Measurements from ENCODE around the gene RBL1.
"Not testable (repeated sequence)": the region's sequence is repeated elsewhere in the genome, so short reads cannot be mapped to it uniquely, and the experiment has no call there.

Gene RBL1

DNA sequence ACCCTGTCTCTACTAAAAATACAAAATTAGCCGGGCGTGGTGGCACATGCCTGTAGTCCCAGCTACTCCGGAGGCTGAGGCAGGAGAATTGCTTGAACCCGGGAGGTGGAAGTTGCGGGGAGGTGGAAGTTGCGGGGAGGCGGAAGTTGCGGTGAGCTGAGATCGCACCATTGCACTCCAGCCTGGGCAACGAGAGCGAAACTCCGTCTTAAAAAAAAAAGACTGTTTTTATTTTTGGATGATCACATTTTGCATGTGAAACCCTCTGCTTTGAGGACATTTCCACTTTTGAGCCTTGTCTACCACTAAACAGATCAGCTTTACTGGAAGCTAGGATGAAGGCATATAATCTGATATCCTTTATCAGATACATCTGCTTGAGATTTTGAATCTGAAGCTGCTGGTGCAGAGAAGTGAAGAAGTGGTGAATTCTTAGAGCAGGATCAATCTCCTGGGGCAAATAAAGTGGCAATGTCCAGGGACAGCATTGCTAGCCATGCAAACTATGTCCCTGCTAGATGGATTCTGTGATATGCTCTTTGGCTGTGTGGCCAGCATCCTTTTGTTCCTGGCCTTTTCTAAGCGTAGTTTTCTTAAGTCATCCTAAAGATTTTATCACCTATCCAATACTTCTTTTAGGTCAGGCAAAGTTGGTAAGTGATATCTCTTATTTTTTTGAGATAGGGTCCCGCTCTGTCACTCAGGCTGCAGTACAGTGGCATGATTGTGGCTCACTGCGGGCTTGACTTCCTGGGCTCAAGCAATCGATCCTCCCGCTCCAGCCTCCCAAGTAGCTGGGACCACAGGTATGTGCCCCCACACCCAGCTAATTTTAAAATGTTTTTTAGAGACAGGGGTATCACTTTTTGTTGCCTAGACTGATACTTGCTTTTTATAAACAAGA, 23.3 kb downstream of the RBL1 start:
- no peak for DNase-seq (ENCODE audit: low read depth)

DNA sequence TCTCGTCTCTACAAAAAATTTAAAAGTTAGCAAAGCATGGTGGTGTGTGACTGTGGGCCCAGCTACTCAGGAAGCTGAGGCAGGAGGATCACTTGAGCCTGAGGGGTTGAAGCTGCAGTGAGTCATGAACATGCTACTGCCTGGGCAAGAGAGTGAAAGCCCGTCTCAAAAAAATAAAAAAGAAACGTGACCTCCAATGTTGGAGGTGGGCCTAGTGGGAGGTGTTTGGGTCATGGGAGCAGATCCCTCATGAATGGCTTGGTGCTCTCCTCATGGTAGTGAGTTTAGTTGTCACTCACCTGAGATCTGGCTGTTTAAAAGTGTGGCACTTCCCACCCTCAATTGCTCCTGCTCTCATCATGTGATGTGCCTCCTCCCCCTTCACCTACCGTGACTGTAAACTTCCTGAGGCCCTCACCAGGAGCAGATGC, 24.3 kb downstream of the RBL1 start:
- DNase-seq (ENCODE audit: low read depth), result peak; percentile 6

DNA sequence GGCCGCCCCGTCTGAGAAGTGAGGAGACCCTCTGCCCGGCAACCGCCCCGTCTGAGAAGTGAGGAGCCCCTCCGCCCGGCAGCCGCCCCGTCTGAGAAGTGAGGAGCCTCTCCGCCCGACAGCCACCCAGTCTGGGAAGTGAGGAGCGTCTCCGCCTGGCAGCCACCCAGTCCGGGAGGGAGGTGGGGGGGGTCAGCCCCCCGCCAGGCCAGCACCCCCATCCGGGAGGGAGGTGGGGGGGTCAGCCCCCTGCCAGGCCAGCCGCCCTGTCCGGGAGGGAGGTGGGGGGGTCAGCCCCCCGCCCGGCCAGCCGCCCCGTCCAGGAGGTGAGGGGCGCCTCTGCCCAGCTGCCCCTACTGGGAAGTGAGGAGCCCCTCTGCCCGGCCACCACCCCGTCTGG, 26.2 kb downstream of the RBL1 start:
- DNase-seq (ENCODE audit: low read depth), result not testable (repeated sequence)

DNA sequence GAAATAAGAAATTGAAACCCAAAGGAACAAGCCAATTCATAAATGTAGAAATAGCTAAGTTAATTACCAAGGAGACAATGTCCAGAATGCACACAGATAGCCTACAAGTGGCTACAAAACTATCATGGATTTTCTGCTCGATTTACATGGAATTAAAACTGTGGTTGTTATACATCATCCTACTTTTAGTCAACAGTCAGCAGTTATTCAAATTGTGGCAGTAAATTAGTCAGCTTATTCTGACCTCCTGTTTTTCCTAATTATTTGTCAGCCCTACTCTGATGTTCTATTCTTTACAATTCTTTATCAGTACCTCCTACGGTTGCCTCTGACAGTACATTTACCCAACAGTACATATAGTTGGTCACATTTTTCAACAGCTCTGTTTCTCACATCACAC, 29.6 kb downstream of the RBL1 start:
- DNase-seq (ENCODE audit: low read depth), result no peak

DNA sequence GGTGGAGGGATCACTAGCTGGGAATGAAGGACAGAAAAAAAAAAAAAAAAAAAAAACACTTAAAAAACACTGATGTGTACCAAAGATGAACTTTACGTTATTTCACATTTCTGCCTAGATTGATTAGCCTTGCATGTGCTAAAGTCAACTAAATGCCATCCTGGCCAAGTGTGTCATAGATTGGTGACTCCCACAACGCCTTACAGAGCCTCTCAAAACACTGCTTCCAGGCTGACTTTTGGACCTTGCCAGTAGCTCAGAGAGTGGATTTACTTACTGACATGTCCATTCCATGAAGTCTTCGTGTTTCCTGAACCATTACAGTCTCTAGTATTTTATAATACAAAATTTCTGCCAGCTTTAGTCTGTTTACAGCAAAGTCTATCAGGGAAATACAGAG, 40.5 kb downstream of the RBL1 start:
- no peak for DNase-seq (ENCODE audit: low read depth)

DNA sequence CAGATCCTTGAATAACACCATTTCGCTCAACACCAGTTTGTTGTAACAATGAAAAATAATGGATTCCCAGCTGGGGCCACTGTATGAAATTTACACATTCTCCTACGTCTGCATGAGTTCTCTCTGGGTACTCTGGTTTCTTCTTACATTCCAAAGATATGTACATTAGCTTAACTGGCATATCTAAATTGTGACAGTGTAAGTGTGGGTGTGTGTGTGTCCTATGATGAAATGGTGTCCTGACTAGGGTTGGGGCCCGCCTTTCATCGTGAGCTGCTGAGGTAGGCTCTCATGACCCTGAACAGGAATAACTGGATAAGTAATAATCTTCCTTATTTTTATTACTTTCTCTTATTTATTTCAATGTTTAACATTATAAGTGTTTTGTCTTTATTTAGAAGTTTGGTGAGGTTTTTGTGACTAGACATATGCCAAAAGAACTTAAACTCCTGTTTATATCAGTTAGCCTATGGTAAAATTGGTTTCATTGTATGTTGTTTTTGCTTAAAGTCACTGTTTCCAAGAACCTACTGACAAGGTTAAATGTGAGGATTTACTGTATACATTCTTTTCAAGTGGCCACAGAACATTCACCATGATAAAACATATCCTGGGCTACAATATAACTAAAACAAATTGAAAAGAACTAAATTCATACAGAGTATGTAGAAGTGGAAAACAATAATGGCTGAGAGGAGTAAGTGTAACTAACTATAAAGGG, 42.4 kb downstream of the RBL1 start:
- no peak for DNase-seq (ENCODE audit: low read depth)

DNA sequence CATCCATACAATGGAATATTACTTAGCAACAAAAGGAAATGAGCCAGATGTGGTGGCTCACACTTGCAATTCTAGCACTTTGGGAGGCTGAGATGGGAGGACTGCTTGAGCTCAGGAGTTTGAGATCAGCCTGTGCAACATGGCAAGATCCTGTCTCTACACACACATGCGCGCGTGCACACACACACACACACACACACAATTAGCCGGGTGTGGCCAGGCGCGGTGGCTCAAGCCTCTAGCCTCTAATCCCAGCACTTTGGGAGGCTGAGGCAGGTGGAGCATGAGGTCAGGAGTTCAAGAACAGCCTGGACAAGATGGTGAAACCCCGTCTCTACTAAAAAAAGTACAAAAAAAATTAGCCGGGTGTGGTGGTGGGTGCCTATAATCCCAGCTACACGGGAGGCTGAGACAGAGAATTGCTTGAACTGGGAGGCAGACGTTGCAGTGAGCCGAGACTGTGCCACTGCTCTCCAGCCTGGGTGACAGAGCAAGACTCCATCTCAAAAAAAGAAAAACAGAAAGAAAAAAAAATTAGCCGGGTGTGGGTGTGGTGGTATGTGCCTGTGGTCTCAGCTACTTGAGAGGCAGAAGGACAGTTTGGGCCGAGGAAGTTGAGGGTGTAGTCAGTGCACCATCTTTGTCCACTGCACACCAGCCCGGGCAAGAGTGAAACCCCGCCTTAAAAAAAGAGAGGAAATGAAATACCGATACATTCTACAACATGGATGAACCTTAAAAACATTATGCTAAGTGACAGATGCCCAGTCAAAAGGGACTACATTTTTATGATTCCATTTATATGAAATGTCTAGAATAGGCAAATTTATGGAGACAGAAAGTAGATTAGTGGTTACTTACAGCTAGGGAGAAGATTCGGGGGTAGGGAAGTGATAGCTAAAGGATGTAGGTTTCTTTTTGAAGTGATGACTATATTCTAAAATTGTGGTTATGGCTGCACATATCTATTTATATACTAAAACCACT, 52.5 kb downstream of the RBL1 start:
- DNase-seq (ENCODE audit: low read depth), result no peak

DNA sequence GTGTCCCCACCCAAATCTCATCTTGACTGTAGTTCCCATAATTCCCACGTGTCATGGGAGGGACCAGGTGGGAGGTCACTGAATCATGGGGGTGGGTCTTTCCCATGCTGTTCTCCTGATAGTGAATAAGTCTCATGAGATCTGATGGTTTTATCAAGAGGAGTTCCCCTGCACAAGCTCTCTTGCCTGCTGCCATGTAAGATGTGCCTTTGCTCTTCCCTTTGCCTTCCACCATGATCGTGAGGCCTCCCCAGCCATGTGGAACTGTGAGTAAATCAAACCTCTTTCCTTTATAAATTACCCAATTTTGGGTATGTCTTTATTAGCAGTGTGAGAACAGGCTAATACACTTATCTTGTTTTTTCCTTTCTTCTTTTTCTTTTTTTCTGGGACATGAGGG, 56.4 kb downstream of the RBL1 start:
- not testable (repeated sequence) for DNase-seq (ENCODE audit: low read depth)

DNA sequence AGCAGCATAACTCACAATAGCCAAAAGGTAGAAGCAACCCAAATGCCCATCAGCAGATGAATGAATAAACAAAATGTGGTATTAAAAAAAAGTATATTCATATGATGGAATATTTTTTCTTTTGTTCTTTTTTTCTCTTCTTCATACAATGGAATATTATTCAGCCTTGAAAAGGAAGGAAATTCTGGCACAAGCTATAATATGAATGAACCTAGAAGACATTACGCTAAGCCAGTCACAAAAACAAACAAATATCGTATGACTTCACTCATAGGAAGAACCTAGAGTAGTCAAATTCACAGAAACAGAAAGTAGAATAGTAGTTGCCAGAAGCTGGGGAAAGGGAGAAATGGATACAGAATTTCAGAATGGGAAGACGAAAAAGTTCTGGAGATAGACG, 63.7 kb downstream of the RBL1 start:
- DNase-seq (ENCODE audit: low read depth), result no peak

DNA sequence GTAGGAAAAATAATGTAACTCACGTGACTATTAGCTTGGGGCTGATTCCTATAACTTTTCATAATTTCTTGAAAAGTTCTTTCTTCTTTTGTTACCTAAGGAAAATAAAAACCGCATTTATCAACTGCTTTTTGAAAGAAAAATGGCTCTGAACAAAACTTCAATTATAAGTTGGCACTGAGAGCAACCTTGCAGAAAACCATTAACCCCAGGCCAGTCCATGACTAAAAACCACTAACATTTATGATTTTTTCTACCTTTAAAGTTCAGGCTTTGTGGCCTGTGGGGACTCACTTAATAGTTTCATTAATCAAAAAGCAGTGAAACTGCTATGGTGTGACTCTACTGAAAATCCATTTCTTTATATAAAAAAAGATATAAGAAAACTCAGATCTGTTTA, 75.2 kb downstream of the RBL1 start:
- DNase-seq (ENCODE audit: low read depth), result no peak

DNA sequence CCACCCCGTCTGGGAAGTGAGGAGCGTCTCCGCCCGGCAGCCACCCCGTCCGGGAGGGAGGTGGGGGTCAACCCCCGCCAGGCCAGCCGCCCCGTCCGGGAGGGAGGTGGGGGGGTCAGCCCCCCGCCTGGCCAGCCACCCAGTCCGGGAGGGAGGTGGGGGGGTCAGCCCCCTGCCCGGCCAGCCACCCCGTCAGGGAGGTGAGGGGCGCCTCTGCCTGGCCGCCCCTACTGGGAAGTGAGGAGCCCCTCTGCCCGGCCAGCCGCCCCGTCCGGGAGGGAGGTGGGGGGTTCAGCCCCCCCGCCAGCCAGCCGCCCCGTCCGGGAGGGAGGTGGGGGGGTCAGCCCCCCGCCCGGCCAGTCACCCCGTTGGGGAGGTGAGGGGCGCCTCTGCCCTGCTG, 83.2 kb downstream of the RBL1 start:
- DNase-seq (ENCODE audit: low read depth), result not testable (repeated sequence)

DNA sequence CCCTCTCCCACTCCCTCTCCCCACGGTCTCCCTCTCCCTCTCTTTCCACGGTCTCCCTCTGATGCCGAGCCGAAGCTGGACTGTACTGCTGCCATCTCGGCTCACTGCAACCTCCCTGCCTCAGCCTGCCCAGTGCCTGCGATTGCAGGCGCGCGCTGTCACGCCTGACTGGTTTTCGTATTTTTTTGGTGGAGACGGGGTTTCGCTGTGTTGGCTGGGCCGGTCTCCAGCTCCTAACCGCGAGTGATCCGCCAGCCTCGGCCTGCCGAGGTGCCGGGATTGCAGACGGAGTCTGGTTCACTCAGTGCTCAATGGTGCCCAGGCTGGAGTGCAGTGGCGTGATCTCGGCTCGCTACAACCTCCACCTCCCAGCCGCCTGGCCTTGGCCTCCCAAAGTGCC, 83.9 kb downstream of the RBL1 start:
- not testable (repeated sequence) for DNase-seq (ENCODE audit: low read depth)

DNA sequence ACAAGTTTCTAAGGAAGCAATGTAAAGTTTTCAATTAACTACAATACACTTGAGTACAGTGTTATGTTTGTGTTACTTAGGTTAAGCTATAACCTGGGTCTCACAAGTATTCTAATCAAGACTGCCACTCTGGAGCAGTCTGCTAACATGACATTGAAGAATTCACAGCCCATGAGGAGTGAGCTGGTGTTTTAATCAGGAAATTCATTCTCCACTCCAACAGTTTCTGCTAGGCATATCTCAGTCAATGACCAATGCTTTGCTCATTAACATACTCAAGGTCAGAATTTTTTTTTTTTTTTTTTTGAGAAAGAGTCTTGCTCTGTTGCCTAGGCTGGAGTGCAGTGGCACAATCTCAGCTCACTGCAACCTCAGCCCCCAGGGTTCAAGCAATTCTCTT, 84.7 kb downstream of the RBL1 start:
- no peak for DNase-seq (ENCODE audit: low read depth)

DNA sequence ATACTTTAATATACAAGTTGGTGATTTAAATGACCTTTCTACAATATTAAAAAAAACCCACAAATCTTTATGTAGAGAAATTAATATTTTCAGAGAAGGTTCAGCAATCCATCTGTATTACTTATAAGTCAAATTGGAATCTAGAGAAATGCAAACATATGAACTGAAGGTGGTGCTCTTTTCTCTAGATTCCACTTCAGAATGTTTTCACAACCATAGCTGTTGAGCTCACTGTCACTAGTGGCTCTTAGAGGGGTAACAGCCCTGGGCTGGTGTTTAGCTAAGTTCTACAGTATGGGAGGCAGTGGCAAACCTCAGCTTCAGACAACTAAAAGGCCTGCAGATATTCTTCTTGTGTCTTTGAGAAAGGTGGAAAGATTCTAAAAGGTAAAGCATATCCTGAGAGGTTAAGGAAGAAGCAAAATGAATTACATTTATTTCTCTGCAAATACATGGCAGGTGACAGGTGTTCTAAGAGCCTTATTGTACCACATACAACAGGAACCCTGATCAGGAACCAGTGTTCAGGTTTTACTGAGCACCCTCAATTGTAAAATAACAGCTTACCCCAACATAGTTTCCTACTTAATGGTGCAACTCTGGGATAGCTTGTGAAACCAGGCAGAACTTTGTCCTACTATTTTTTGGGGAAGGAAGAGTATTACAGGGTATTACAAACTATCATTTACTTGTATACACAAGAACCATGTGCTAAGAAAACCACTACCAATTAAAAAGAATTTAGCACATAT, 87.7 kb downstream of the RBL1 start:
- DNase-seq (ENCODE audit: low read depth), result no peak

DNA sequence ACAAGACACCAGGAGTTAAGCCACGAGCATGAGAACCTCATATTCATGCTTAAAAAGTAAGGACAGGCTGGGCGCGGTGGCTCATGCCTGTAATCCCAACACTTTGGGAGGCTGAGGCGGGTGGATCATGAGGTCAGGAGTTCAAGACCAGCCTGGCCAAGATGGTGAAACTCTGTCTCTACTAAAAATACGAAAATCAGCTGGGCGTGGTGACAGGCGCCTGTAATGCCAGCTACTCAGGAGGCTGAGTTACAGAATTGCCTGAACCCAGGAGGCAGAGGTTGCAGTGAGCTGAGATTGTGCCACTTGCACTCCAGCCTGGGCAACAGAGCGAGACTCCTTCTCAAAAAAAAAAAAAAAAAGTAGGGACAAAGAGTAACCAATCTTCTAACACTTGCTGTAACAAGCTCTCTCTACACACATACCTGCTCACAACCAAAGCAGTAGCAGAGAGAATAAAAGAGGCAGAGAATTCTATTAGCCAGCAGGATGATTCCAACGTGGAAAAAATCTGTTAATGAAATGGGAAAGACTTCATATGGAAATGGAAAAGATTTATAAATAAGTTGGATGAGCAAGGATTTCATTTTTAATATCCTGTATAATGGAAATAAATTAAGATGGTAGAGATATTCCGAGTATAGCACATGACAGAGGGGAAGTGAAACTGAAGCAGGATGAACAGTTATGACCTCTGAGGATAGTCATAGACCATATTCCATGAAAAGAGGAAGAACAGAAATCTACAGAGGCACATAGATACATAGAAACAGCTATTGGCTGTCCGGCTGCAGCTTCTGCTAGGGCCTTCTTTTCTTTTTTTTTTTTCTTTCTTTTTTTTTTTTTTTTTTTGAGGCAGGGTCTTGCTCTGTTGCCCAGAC, 90.5 kb downstream of the RBL1 start:
- not testable (repeated sequence) for DNase-seq (ENCODE audit: low read depth)

DNA sequence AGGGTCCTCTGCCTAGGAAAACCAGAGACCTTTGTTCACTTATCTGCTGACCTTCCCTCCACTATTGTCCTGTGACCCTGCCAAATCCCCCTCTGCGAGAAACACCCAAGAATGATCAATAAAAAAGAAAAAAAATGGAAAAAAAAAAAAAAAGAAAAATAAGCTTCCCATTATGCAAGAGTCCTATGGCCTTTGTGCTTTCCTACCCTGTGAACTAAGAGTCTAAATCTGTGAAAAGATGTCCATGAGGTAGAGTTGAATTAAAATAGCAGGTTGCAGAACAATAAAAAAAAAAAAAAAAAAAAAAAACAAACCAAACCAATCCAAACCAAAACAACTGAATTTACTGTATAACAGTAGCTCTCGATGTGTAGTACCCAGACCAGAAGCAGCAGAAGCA, 94.2 kb downstream of the RBL1 start:
- DNase-seq (ENCODE audit: low read depth), result not testable (repeated sequence)

DNA sequence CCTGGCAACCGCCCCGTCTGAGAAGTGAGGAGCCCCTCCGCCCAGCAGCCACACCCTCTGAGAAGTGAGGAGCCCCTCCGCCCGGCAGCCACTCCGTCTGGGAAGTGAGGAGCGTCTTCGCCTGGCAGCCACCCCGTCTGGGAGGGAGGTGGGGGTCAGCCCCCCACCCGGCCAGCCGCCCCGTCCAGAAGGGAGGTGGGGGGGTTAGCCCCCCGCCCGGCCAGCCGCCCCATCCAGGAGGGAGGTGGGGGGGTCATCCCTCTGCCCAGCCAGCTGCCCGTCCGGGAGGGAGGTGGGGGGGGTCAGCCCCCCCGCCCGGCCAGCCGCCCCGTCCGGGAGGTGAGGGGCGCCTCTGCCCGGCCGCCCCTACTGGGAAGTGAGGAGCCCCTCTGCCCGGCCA, 95.6 kb downstream of the RBL1 start:
- not testable (repeated sequence) for DNase-seq (ENCODE audit: low read depth)

DNA sequence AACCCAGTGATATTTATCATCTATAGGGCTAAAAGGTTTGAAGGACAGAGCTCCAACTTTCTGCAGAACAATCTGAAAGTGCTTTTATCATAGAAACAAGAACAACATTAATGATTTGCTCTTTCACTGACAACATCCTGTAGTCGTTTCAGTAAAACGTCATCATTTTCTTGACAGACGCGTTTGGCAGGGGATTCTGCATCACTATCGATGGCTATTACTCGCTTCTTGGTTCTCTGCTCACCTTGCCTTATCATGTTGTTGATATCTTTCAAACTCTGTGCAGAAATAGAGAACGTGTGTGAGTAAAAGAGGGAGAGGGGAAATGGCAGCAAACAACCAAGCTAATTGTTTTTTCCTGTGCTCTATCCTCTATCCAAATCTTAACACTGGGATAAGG, 97.1 kb downstream of the RBL1 start:
- DNase-seq (ENCODE audit: low read depth), result no peak

DNA sequence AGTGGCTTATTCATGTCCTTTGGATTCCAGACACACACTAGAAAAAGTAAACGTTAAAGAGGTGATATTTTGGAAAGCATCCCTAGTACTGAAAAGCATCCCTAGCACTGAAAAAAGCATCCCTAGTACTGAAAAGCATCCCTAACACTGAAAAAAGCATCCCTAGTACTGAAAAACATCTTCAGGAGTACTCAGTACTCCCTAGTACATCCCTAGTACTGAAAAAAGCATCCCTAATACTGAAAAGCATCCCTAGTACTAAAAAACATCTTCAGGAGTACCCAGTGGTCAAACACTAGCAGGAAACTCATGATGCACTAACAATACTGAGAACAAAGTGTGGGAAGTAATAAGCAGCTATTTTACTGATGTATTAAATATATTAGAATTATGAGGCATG, 98.7 kb downstream of the RBL1 start:
- DNase-seq (ENCODE audit: low read depth), result no peak

DNA sequence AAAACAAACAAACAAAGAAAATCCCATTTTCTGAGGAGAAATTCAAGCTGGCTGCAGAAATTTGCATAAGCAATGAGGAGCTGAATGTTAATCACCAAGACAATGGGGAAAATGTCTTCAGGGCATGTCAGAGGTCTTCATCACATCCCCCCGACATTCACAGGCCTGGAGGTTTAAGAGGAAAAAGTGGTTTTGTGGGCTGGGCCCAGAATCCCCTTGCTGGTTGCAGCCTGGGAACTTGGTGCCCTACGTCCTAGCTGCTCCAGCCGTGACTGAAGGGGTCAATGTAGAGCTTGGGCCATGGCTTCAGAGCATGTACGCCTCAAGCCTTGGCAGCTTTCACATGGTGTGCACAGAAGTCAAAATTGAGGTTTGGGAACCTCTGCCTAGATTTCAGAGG, 101.6 kb downstream of the RBL1 start:
- not testable (repeated sequence) for DNase-seq (ENCODE audit: low read depth)
